Keratinocyte (primary cell): ENCODE data around the gene PECR. TPM values are rescaled to one million over a fixed set of nuclear protein-coding genes. Genes with fewer than 3 reads are reported as not detected.

Experiments used
- DNase-seq: peaks from one replicate; pipeline ENCODE4 v3.0.0-alpha.2; 2011; ENCODE audit warnings: low read depth, missing footprints, low spot score
- FAIRE-seq: peaks from 2 replicates; lab custom pipeline; 2011; peaks lifted over from hg19 to GRCh38; lab: Jason Lieb, UNC
- H2AFZ ChIP-seq: 2 replicates; pipeline ENCODE4 v1.6.0; 2012; ENCODE audit warnings: low read length, control low read depth, inconsistent platforms; ENCODE audit not compliant: control insufficient read depth
- H3K27ac ChIP-seq: 2 replicates; pipeline ENCODE4 v1.5.1; 2011; ENCODE audit warnings: low read length; ENCODE audit not compliant: control insufficient read depth, insufficient read depth
- H3K27me3 ChIP-seq: 3 replicates; pipeline ENCODE4 v1.6.0; 2011; ENCODE audit warnings: low read length; ENCODE audit not compliant: control insufficient read depth, insufficient read depth; ENCODE audit errors: extremely low read depth
- H3K36me3 ChIP-seq, 2 experiments: 2 replicates in 1 of 2; 3 replicates in 1 of 2; pipeline ENCODE4 v1.5.1; 2011; ENCODE audit warnings: low read length in 2 of 2, mild to moderate bottlenecking in 1 of 2; ENCODE audit not compliant: control insufficient read depth in 2 of 2, insufficient read depth in 2 of 2; ENCODE audit errors: extremely low read depth in 1 of 2
- H3K4me1 ChIP-seq: 3 replicates; pipeline ENCODE4 v1.5.1; 2011; ENCODE audit warnings: low read length; ENCODE audit not compliant: control insufficient read depth, insufficient read depth; ENCODE audit errors: extremely low read depth
- H3K4me2 ChIP-seq: 3 replicates; pipeline ENCODE4 v1.6.0; 2011; ENCODE audit warnings: low read depth, low read length; ENCODE audit not compliant: control insufficient read depth, insufficient read depth; ENCODE audit errors: extremely low read depth
- H3K4me3 ChIP-seq, 3 experiments: fragments of 200-600 bp in 1 of 3; sonication (generic) in 1 of 3; 2 replicates in 2 of 3; 3 replicates in 1 of 3; pipeline ENCODE4 v1.5.1; 2011 to 2016; ENCODE audit warnings: low read length in 3 of 3, mild to moderate bottlenecking in 3 of 3, control low read depth in 2 of 3, inconsistent platforms in 1 of 3, low read depth in 1 of 3, mixed read lengths in 1 of 3, mixed run types in 1 of 3, moderate library complexity in 1 of 3; ENCODE audit not compliant: control insufficient read depth in 2 of 3, insufficient read depth in 2 of 3; ENCODE audit errors: extremely low read depth in 1 of 3
- H3K79me2 ChIP-seq: 2 replicates; pipeline ENCODE4 v1.6.0; 2012; ENCODE audit warnings: low read length; ENCODE audit not compliant: control insufficient read depth, insufficient read depth
- H3K9ac ChIP-seq: 3 replicates; pipeline ENCODE4 v1.6.0; 2011; ENCODE audit warnings: low read length; ENCODE audit not compliant: control insufficient read depth, insufficient read depth; ENCODE audit errors: extremely low read depth
- H3K9me1 ChIP-seq: 3 replicates; pipeline ENCODE4 v1.6.0; 2011; ENCODE audit warnings: low read length; ENCODE audit not compliant: control insufficient read depth, insufficient read depth; ENCODE audit errors: extremely low read depth
- H3K9me3 ChIP-seq: 2 replicates; pipeline ENCODE4 v1.5.1; 2012; ENCODE audit warnings: low read depth, low read length; ENCODE audit not compliant: control insufficient read depth
- H4K20me1 ChIP-seq: 3 replicates; pipeline ENCODE4 v1.6.0; 2011; ENCODE audit warnings: low read length; ENCODE audit not compliant: control insufficient read depth, insufficient read depth; ENCODE audit errors: extremely low read depth
- CTCF ChIP-seq, 3 experiments: IDR thresholded peaks in 1 of 3; conservative IDR thresholded peaks in 1 of 3; optimal IDR thresholded peaks in 1 of 3; 2 replicates in 2 of 3; 3 replicates in 1 of 3; pipeline versions ENCODE3 to v1.5.1; 2011; ENCODE audit warnings: low read length in 3 of 3, mild to moderate bottlenecking in 3 of 3, moderate library complexity in 2 of 3, control low read depth in 1 of 3, inconsistent platforms in 1 of 3; ENCODE audit not compliant: insufficient read depth in 2 of 3; ENCODE audit errors: extremely low read depth in 1 of 3
- EZH2 ChIP-seq: IDR thresholded peaks from one replicate; pipeline ENCODE4 v1.6.1; 2012; ENCODE audit warnings: inconsistent platforms, mild to moderate bottlenecking, low read length, moderate library complexity
- dilution Hi-C: fragments of 300-500 bp; cut with MboI; formaldehyde crosslinking; loops from one replicate; pipeline ENCODE4 v1.7.0; 2020; ENCODE audit warnings: low sequenced_read_pairs; ENCODE audit not compliant: extremely low pct_ligation_motif_present
- polyA plus RNA-seq, 5 experiments: library from polyadenylated mRNA; depleted of rRNA in 3 of 5; stranded (reverse) in 3 of 5; stranded (forward) in 1 of 5; unstranded in 1 of 5; fragments of >200 nt; gene quantifications; 1 replicate in 1 of 5; 2 replicates in 3 of 5; 3 replicates in 1 of 5; pipeline versions ENCODE4 v1.2.1 to v1.2.3, GENCODE V29; 2011 to 2012; ENCODE audit warnings: missing spikeins in 2 of 5, low read depth in 1 of 5, low replicate concordance in 1 of 5

The PECR gene
- polyA plus RNA-seq, 1 donor (not counting 4 experiments of a cell fraction or from before 2014, with no cell fraction given), result 12.0 TPM

- dilution Hi-C loops, result no loop called here
- no peaks in the 10 kb centered on the region for H3K9me1 ChIP-seq
- H3K4me1 ChIP-seq, result peaks cover 14% of the 10 kb centered on the region
- peaks cover 11% of the 10 kb centered on the region for H3K79me2 ChIP-seq
- no peak for FAIRE-seq
- no peak overlapping the region for H3K4me3 ChIP-seq
- no peaks in the 10 kb centered on the region for H3K36me3 ChIP-seq
- H3K9ac ChIP-seq, result no peak overlapping the region
- no peaks in the 10 kb centered on the region for H3K9me3 ChIP-seq
- no peak for DNase-seq
- no peaks in the 10 kb centered on the region for H3K27me3 ChIP-seq
- H3K4me2 ChIP-seq, result no peak overlapping the region
- H3K27ac ChIP-seq, result no peak overlapping the region
- H2AFZ ChIP-seq, result no peak overlapping the region
- H4K20me1 ChIP-seq, result no peaks in the 10 kb centered on the region
- no peak for TF ChIP-seq CTCF (optimal IDR thresholded peaks at IDR 0.05 in 1 of 3, IDR thresholded peaks at IDR 0.05 in 1 of 3, conservative IDR thresholded peaks at IDR 0.05 in 1 of 3; ENCODE audit: extremely low read depth in 1 of 3, insufficient read depth in 2 of 3, low read length in 3 of 3)
- TF ChIP-seq EZH2, result no peak
Observed at GRCh38 chr2:216016581-216016980, 65.0 kb downstream of the PECR start.

GRCh38 chr2:216015722-216016464 lies 65.7 kb downstream of the PECR start:
- Histone ChIP-seq H3K9ac (no peak overlapping the region), H3K4me1 (peaks cover 18% of the 10 kb centered on the region), H3K9me1 (no peaks in the 10 kb centered on the region), H2AFZ (no peak overlapping the region), H3K79me2 (peaks cover 18% of the 10 kb centered on the region), H3K4me2 (no peak overlapping the region), H3K9me3 (no peaks in the 10 kb centered on the region), H3K4me3 (no peak overlapping the region), H3K27me3 (no peaks in the 10 kb centered on the region), H3K27ac (no peak overlapping the region), H4K20me1 (no peaks in the 10 kb centered on the region), H3K36me3 (no peaks in the 10 kb centered on the region)
- dilution Hi-C loops, result no loop called here
- no peak for FAIRE-seq
- DNase-seq, result no peak
- no peak for TF ChIP-seq CTCF (optimal IDR thresholded peaks at IDR 0.05 in 1 of 3, IDR thresholded peaks at IDR 0.05 in 1 of 3, conservative IDR thresholded peaks at IDR 0.05 in 1 of 3; ENCODE audit: extremely low read depth in 1 of 3, insufficient read depth in 2 of 3, low read length in 3 of 3)
- no peak for TF ChIP-seq EZH2
